SIG-M5 treated with dmso at 0.1 percent for 504 hours (cell line): ENCODE data around the gene PYDC1.
"Not testable (repeated sequence)": the region's sequence is repeated elsewhere in the genome, so short reads cannot be mapped to it uniquely, and the experiment has no call there.

Source experiments
- DNase-seq: peaks from one replicate; lab custom pipeline; 2025; ENCODE audit not compliant: unreplicated experiment; lab: John Stamatoyannopoulos, UW

The PYDC1 gene

DNA sequence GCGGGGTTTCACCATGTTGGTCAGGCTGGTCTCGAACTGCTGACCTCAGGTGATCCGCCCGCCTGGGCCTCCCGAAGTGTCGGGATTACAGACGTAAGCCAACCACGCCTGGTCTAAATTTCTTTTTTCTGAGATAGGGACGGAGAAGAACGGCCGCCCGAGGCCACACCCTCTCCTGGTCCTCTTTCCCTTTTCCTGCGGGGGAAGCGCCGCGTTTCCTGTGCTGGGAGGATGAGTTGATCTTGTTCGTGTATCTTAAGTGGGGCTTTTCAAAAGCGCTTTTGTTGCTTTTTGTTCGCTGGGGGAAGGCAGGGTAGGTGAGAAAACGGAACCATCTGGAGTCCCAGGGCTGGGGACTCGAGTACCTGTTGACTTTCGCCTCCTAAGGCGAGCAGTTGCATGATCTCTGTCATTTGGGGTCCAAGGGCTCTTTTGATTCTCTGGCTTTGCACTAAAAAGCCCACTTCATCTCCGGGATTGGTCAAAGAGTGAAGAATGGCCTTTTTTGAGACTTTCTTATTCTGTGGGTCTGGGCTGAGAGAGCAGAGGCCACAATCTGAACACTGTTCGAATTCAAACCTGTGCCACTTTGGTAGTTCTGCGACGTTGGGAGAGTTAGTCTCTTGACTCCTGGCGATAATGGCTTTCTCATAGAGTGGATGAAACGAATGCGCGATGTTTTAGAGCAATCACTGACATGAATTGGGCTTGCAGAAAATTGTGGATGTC lies 35.7 kb downstream of the PYDC1 start:
- no peak for DNase-seq

DNA sequence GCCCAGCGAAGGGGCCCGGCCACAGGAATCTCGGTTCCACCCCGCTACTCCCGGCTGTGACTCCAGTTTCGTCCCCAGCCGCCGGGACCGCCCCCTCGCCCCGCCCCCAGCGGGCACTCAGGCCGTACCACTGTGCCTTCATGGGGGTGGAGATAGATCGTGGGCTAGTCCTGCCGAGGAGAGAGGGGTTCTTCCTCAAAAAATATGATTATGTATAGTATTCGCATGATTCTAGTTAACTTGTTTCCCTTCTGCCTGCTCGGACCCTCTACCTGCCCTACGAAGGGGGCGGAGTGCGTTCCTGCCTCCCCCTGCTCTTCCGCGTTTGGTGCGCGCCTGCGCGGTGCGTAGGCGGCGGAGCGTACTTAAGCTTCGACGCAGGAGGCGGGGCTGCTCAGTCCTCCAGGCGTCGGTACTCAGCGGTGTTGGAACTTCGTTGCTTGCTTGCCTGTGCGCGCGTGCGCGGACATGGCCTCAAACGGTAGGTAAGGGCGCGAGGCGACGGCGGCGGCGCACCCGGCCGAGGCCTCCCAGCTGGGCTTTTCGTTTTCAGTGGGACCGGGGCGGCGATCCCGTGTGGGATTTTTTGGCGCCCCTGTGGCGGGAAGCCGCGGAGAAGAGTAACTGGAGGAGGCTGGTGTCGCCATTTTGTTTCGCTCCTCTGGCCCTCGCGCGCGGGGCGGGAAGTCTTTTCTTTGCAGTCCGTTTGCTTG lies 37.0 kb downstream of the PYDC1 start, which contains the start of gene FUS:
Gene FUS (plus strand): TSS at position 393 of the 713 bp plus-strand sequence. CDS start 76 bp downstream, at position 469.
- peak; percentile 80 for DNase-seq

GRCh38 chr16:31179219-31179746 lies 37.7 kb downstream of the PYDC1 start:
- no peak for DNase-seq

- DNase-seq: peak; percentile 39
Observed at GRCh38 chr16:31177136-31177535, 39.8 kb downstream of the PYDC1 start.

- not testable (repeated sequence) for DNase-seq
Observed at GRCh38 chr16:31170048-31170447, 46.9 kb downstream of the PYDC1 start.

- DNase-seq: peak; percentile 18
Observed at GRCh38 chr16:31168848-31169247, 48.1 kb downstream of the PYDC1 start.

DNA sequence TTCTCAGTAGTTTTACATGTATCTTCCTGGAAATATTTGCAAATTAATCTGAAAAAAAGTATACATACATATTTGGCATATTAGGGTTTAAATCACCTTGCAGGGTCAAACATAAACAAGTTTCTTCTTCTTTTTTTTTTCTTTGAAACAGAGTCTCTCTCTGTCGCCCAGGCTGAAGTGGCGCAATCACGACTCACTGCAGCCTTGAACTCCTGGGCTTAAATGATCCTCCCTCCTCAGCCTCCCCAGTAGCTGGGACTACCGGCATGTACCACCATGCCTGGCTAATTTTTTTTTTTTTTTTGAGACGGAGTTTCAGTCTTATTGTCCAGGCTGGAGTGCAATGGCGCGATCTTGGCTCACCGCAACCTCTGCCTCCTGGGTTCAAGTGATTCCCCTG lies 49.6 kb downstream of the PYDC1 start:
- DNase-seq: no peak
